ENCODE results near the gene APH1A. TPM values are rescaled to one million over a fixed set of nuclear protein-coding genes. Genes with fewer than 3 reads are reported as not detected.

APH1A gene
- total and polyA plus RNA-seq, 9 of the 15 experiments (the other 6 are each of a cell fraction or from before 2014, with no cell fraction given), result 5.6 to 123 (median 77.0) TPM

DNA sequence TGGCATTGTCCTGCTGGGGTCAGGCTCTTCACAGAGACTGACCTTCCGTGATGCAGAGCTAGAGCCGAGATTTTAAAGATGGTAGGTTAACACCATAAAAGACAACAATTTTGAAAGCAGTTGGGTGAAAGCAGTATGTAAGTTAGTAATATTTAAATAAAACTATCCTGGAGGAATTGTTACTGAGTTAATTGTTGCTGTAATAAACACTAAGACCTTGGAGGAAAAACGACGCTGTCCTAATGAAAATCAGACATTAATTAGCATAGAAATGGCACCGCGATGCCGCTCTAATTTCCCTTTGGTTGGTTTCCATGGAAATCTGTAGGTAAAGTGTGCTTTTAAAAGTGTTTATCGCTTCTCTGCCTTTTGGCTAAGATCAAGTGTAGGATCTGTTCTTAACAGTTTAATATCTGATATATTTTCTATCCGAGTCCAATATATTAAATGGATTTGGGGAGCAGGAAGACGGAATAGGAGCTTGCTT is 32.2 kb downstream of the APH1A start (continued):
- TF ChIP-seq, protein P1, sequence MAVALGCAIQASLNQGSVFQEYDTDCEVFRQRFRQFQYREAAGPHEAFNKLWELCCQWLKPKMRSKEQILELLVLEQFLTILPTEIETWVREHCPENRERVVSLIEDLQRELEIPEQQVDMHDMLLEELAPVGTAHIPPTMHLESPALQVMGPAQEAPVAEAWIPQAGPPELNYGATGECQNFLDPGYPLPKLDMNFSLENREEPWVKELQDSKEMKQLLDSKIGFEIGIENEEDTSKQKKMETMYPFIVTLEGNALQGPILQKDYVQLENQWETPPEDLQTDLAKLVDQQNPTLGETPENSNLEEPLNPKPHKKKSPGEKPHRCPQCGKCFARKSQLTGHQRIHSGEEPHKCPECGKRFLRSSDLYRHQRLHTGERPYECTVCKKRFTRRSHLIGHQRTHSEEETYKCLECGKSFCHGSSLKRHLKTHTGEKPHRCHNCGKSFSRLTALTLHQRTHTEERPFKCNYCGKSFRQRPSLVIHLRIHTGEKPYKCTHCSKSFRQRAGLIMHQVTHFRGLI (CRISPR knock-in tag; IDR thresholded peaks at IDR 0.05), result no peak
- TF ChIP-seq NR2C2 (CRISPR knock-in tag; IDR thresholded peaks at IDR 0.05) (no peak), NR2C2 (tag; IDR thresholded peaks at IDR 0.05) (peak; percentile 32; the same call in 1 of the 2 replicates), GATAD2A (IDR thresholded peaks at IDR 0.05) (no peak), SP2 (IDR thresholded peaks at IDR 0.05; ENCODE audit: extremely low read depth, low read depth, low read length, poor library complexity, severe bottlenecking) (no peak), HDAC6 (IDR thresholded peaks at IDR 0.05; ENCODE audit: low read depth, low read length) (no peak), RAD21 (CRISPR knock-in tag; conservative IDR thresholded peaks at IDR 0.05 in 1 of 2, IDR thresholded peaks at IDR 0.05 in 1 of 2) (peak in 1 of 2 experiments; percentile 38; a peak in 2 of 4 replicates)
- TF ChIP-seq, protein P2, sequence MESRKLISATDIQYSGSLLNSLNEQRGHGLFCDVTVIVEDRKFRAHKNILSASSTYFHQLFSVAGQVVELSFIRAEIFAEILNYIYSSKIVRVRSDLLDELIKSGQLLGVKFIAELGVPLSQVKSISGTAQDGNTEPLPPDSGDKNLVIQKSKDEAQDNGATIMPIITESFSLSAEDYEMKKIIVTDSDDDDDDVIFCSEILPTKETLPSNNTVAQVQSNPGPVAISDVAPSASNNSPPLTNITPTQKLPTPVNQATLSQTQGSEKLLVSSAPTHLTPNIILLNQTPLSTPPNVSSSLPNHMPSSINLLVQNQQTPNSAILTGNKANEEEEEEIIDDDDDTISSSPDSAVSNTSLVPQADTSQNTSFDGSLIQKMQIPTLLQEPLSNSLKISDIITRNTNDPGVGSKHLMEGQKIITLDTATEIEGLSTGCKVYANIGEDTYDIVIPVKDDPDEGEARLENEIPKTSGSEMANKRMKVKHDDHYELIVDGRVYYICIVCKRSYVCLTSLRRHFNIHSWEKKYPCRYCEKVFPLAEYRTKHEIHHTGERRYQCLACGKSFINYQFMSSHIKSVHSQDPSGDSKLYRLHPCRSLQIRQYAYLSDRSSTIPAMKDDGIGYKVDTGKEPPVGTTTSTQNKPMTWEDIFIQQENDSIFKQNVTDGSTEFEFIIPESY (CRISPR knock-in tag; IDR thresholded peaks at IDR 0.05), result peak; percentile 37; the same call in 1 of the 2 replicates
- TF ChIP-seq, protein P3, sequence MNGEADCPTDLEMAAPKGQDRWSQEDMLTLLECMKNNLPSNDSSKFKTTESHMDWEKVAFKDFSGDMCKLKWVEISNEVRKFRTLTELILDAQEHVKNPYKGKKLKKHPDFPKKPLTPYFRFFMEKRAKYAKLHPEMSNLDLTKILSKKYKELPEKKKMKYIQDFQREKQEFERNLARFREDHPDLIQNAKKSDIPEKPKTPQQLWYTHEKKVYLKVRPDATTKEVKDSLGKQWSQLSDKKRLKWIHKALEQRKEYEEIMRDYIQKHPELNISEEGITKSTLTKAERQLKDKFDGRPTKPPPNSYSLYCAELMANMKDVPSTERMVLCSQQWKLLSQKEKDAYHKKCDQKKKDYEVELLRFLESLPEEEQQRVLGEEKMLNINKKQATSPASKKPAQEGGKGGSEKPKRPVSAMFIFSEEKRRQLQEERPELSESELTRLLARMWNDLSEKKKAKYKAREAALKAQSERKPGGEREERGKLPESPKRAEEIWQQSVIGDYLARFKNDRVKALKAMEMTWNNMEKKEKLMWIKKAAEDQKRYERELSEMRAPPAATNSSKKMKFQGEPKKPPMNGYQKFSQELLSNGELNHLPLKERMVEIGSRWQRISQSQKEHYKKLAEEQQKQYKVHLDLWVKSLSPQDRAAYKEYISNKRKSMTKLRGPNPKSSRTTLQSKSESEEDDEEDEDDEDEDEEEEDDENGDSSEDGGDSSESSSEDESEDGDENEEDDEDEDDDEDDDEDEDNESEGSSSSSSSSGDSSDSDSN (IDR thresholded peaks at IDR 0.05; ENCODE audit: borderline replicate concordance in 1 of 2, low read depth in 2 of 2, low read length in 2 of 2), result 0 out of 4 replicates have a peak, but pooled peaks of 1 of the 2 experiments have one; percentile 46
- TF ChIP-seq, protein P4, sequence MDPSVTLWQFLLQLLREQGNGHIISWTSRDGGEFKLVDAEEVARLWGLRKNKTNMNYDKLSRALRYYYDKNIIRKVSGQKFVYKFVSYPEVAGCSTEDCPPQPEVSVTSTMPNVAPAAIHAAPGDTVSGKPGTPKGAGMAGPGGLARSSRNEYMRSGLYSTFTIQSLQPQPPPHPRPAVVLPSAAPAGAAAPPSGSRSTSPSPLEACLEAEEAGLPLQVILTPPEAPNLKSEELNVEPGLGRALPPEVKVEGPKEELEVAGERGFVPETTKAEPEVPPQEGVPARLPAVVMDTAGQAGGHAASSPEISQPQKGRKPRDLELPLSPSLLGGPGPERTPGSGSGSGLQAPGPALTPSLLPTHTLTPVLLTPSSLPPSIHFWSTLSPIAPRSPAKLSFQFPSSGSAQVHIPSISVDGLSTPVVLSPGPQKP (CRISPR knock-in tag; IDR thresholded peaks at IDR 0.05), result no peak
- TF ChIP-seq, protein P5, sequence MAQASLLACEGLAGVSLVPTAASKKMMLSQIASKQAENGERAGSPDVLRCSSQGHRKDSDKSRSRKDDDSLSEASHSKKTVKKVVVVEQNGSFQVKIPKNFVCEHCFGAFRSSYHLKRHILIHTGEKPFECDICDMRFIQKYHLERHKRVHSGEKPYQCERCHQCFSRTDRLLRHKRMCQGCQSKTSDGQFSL (CRISPR knock-in tag; IDR thresholded peaks at IDR 0.05), result no peak
- TF ChIP-seq, protein P5 (tag; IDR thresholded peaks at IDR 0.05), result no peak
- TF ChIP-seq, protein P6, sequence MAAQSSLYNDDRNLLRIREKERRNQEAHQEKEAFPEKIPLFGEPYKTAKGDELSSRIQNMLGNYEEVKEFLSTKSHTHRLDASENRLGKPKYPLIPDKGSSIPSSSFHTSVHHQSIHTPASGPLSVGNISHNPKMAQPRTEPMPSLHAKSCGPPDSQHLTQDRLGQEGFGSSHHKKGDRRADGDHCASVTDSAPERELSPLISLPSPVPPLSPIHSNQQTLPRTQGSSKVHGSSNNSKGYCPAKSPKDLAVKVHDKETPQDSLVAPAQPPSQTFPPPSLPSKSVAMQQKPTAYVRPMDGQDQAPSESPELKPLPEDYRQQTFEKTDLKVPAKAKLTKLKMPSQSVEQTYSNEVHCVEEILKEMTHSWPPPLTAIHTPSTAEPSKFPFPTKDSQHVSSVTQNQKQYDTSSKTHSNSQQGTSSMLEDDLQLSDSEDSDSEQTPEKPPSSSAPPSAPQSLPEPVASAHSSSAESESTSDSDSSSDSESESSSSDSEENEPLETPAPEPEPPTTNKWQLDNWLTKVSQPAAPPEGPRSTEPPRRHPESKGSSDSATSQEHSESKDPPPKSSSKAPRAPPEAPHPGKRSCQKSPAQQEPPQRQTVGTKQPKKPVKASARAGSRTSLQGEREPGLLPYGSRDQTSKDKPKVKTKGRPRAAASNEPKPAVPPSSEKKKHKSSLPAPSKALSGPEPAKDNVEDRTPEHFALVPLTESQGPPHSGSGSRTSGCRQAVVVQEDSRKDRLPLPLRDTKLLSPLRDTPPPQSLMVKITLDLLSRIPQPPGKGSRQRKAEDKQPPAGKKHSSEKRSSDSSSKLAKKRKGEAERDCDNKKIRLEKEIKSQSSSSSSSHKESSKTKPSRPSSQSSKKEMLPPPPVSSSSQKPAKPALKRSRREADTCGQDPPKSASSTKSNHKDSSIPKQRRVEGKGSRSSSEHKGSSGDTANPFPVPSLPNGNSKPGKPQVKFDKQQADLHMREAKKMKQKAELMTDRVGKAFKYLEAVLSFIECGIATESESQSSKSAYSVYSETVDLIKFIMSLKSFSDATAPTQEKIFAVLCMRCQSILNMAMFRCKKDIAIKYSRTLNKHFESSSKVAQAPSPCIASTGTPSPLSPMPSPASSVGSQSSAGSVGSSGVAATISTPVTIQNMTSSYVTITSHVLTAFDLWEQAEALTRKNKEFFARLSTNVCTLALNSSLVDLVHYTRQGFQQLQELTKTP (IDR thresholded peaks at IDR 0.05; ENCODE audit: low read depth in 1 of 2, partially characterized antibody in 2 of 2), result no peak

Data from K562 (cell line).